Amniotic stem cell (primary cell): Measurements from ENCODE around the gene MYCBPAP.

ENCODE experiments used
- DNase-seq: peaks from one replicate; lab custom pipeline; 2025; lab: John Stamatoyannopoulos, UW

Gene MYCBPAP

DNA sequence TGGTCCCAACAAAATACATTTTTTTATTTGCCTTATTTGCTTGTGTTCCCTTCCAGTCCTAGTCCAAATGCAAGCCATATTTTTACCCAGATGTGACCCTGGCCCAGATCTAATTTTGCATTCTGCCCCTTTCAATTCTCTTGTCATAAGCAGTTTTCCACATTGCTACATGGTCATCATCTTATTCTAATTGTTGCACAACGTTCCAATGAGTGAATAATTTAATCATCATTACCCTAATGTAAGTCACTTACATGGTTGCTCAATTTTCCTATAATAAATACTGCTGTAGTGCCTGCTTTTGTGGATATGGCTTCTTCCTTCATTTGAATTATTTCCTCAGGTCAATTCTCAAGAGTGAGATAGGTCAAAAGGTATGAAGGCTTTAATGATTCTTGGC is 16.7 kb upstream of the MYCBPAP start:
- no peak for DNase-seq

DNA sequence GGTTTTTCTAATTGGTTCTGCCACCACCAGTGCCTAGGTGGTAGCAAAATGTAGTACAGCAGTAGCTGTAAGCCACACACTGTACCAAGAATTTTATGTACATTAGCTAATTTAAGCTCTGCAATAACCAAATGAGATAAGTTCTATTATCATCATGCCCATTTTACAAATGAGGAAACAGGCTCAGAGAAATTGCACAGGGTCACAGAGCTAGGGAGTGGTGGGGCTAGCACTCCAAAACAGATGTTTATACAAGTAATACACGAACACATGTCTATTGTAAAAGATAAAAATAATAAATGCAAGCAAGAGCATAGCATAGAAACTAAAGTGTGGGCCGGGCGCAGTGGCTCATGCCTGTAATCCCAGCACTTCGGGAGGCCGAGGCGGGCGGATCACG is 16.0 kb upstream of the MYCBPAP start:
- DNase-seq = no peak

- DNase-seq = no peak
Observed at GRCh38 chr17:50493744-50494143, 14.5 kb upstream of the MYCBPAP start.

- DNase-seq = no peak
Observed at GRCh38 chr17:50495217-50495823, 12.9 kb upstream of the MYCBPAP start.

DNA sequence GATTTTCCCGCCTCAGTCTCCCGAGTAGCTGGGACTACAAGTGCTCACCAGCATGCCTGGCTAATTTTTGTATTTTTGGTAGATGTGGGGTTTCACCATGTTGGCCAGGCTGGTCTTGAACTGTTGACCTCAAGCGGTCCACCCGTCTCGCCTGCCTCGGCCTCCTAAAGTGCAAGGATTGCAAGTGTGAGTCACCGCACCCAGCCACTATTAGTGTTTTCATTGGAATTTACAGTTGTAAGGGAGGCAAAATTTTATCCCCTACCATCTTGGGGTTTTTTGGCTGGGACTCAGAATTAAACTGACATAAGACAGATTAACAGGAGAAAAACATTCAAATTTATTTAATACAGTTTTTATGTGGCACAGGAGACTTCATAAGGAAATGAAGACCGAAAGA is 12.3 kb upstream of the MYCBPAP start:
- no peak for DNase-seq

DNA sequence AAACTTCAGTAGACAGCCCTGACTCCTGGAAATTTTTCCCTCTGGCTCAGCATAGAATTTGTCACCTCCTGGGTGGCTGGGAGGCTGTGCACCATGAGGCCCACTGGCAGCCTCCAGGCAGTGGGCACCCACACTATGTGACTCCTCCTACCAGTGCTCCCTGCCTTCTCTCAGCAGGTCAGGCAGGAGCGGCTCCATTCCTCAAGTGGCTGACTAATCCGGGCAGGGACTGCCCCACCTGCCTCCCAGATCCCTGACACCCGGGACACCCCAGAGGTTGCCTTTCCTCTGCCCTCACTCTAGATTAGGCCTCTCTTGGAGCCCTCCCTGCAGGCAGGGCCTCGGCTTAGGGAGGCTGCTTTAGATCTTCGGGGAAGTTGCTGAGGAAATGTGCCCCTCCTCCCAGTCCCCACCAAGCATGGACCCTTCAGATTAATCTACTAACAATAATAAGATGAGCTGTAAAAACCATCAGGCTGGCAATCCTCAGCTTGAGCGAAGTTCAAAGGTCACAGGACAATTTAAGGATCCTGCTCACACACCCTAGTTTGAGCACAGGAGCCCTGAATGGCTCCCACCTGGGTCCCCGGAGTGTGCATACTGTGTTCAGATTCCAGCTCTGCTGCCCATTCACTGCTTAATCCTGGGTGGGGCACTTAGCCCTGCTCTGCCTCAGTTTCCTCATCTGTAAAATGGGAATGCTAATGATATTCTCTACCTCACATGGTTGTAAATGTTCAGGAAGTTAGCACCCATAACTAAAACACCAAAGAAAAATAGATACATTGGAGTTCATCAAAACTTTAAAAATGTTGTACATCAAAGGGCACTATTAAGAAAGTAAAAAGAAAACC is 10.0 kb upstream of the MYCBPAP start:
- no peak for DNase-seq

- no peak for DNase-seq
Observed at GRCh38 chr17:50499270-50499669, 9.0 kb upstream of the MYCBPAP start.

DNA sequence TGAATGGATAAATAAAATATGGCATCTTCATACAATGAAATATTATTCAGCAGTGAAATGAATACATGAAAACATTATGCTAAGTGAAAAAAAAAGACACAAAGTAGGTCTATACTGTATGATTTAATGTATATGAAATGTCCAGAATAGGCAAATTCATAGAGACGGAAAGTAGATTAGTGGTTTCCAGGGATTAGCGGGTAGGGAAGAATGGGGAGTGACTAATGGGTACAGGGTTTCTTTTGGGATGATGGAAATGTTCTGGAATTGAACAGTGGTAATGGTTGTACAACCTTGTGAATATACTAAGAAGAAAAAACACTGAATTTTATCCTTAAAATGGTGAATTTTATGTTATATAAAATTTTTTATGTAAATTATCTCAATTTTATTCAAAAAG is 8.5 kb upstream of the MYCBPAP start:
- DNase-seq = no peak

DNA sequence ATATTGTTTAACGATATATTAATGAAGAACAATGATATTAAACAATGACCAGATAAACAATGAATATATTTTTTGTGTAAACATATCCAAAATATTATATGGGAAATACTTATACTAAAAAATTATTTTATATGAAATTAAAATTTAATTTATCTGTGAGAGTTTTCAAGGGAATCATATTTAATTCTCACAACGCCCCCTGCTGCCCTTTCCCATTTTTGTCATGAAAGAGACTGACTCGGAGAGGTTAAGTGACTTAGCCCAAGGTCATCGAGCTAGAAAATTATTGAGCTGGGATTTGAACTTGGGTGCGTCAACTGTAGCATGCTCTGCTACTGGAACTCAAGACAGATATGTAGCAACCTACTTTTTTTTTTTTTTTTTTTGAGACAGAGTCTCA is 7.2 kb upstream of the MYCBPAP start:
- no peak for DNase-seq

- DNase-seq = no peak
Observed at GRCh38 chr17:50502301-50502990, 5.8 kb upstream of the MYCBPAP start.

DNA sequence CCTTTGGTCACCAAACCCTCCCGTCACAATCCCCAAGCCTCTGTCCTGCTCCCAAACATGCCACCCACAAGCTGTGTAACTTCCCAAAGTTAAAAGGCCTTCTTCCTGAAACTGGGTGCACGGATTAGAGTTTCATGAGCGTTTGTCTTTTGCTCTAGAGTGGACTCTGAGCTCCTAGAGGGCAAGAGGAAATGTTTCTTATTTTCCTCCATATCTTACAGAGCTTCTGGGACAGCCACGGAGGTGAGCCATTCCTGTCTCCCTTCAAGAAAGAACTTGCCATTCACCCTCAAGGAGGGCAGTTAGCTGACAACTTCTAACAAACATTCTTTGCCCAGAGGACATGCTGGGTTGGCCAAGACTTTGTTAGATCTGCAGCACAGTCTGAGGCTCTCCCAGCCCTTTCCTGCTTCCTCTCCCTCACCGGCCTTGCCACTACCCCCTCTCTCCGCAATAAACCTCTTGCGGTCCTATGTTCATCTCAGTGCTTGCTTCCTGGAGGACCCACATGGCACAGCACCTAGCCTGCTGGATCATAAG is 2.6 kb upstream of the MYCBPAP start:
- no peak for DNase-seq

GRCh38 chr17:50506298-50506697 is 1.9 kb upstream of the MYCBPAP start:
- DNase-seq = no peak

- no peak for DNase-seq
Observed at GRCh38 chr17:50508573-50509460, 578 bp downstream of the MYCBPAP start.

DNA sequence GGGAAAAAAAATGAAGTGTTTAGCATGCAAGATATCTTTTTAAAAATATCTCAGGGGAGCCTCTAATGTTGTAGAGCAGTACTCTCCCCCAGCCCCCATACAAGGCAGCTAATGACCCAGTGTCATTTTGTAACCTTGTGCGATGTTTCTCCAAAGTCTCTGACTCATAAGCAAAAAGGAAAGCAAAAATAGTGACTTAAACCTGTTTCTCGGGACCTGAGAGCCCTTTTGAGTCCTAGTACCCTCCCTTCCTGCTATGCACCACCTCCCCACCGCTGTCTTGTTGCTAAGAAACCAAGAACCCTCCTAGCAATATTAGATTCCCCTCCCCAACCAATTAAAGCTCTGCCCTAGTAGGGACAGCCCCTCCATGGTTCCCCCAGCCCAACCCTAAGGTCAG is 2.8 kb downstream of the MYCBPAP start:
- no peak for DNase-seq

- DNase-seq = no peak
Observed at GRCh38 chr17:50513495-50513894, 5.3 kb downstream of the MYCBPAP start.

GRCh38 chr17:50514388-50514787 is 6.1 kb downstream of the MYCBPAP start:
- DNase-seq = no peak

GRCh38 chr17:50514936-50515702 is 6.9 kb downstream of the MYCBPAP start:
- DNase-seq = no peak

- DNase-seq = no peak
Observed at GRCh38 chr17:50517011-50517410, 8.8 kb downstream of the MYCBPAP start.

DNA sequence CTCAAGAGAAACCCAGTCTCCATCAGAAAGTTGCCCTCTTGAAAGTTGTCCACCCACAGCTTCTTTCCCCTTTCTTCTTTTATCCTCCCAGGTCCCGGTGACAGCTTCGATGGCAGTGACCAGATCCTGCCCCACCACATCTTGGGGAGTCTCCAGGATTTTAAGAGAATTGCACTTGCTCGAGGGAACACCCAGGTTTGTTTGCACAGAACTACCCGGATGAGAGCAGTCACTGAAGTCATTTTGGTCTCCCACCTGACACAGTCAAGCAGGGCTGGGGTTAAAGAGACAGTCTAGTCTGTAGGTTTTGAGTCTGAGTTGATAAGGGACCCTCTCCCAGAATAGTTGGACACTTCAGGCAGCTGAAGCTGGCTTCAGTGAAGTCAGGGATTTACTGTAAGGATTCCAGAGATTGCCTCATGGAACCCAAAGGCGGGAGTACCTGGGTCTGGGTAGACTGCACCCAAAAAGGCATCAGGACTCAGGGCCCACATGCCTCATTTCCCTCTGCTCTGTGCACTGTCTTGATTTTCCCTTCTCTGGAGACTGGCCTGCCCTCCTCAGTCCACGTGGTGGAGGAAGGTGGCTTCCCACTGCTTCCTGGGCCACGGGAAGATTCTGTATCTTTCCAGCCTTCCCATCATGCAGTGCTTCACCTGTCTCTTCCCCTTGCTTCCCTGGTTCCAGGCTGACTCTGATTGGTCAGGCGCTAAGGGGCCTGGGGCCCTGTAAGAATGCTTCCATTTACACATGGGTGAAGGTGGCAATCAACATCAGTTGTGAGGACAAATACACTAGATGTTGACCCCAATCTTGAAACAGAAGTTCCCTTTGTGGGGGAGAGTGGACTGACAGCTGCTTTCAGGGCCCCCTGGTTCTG is 9.5 kb downstream of the MYCBPAP start:
- no peak for DNase-seq

DNA sequence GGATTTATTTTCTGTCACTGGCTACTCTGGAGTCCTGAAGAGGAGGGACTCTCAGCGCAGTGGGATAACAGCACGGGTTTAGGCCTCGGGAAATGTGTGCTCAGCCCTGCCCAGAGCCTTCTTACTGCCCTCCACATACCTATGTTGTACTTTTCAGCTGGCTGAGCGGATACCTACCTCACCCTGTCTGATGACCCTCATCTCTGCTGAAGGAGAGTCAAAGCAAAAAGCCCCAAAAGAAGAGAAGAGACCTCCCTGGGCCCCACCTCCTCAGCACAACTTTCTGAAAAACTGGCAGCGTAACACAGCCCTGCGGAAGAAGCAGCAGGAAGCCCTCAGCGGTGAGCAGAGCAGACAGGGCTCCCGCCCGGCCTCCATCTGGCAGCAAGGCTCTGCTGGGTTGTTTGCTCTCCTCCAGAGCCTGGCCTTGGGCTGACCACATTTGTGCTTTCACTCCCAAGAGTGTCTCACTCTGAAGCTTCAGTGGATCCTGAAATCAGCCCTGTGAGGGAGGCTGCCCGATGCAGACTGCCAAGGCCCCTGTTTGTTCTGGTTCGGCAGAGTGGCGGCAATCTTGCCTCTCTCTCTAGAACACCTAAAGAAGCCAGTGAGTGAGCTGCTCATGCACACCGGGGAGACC is 10.3 kb downstream of the MYCBPAP start:
- no peak for DNase-seq
